ENCODE measurements around the gene MARCHF6. TPM values are rescaled to one million over a fixed set of nuclear protein-coding genes. Genes with fewer than 3 reads are reported as not detected.
A peak's percentile ranks its signal among the peaks of the same experiment; 100 is the strongest.

MARCHF6 gene
- total and polyA plus RNA-seq, 9 of the 15 experiments (the other 6 are each of a cell fraction or from before 2014, with no cell fraction given): 74.1 to 456 (median 116) TPM

DNA sequence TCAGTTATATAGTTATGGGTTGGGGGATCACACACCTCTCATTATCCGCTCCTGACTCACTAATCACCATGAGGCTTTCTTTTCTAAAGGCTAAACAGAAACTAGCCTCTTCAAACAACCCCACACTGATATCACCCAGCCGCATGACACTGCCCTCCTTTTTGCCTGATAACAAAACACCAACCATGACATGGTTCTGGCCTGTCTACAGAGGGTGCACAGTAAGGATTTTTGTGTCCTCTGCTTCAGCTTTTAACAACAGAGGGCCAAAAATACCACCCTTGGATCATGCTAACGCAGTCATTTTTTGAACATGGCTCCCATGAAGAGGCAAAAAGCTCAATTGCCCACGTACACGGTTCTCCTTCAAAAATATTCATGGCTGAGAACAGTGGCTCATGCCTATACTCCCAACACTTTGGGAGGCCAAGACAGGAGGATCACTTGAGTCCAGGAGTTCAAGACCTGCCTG, 49.8 kb upstream of the MARCHF6 start (continued):
- TF ChIP-seq YBX1 (IDR thresholded peaks at IDR 0.05) (no peak), TRIM28 (IDR thresholded peaks at IDR 0.05) (peak; percentile 79), BRD4 (IDR thresholded peaks at IDR 0.05) (peak; percentile 38; the same call in 1 of the 2 replicates), C11orf30 (IDR thresholded peaks at IDR 0.05; ENCODE audit: low read depth) (peak; percentile 64; the same call in 1 of the 2 replicates), HMG20B (CRISPR knock-in tag; IDR thresholded peaks at IDR 0.05) (no peak), FIP1L1 (IDR thresholded peaks at IDR 0.05; ENCODE audit: low read depth, low read length, poor library complexity, severe bottlenecking) (no peak), CC2D1A (IDR thresholded peaks at IDR 0.05) (no peak; the same call in 1 of the 2 replicates), DMBX1 (CRISPR knock-in tag; IDR thresholded peaks at IDR 0.05; ENCODE audit: borderline replicate concordance) (peak; percentile 98), HDAC1 (IDR thresholded peaks at IDR 0.05) (peak; percentile 46 to 82; a peak in 2 of 4 replicates), CBFA2T3 (IDR thresholded peaks at IDR 0.05) (peak; percentile 85), NELFE (IDR thresholded peaks at IDR 0.05; ENCODE audit: insufficient read depth, insufficient read length) (no peak), U2AF2 (optimal IDR thresholded peaks at IDR 0.05; ENCODE audit: low read depth, low read length) (no peak), NFATC3 (IDR thresholded peaks at IDR 0.05) (peak; percentile 10; the same call in 1 of the 2 replicates), MAFK (IDR thresholded peaks at IDR 0.05; ENCODE audit: low read length) (peak; percentile 54), E2F4 (CRISPR knock-in tag; IDR thresholded peaks at IDR 0.05; ENCODE audit: low read depth) (no peak), ZNF347 (CRISPR knock-in tag; IDR thresholded peaks at IDR 0.05; ENCODE audit: low read depth) (0 out of 2 replicates have a peak, but pooled peaks have one; percentile 22), ZNF785 (CRISPR knock-in tag; IDR thresholded peaks at IDR 0.05) (peak; percentile 74; the same call in 1 of the 2 replicates), POLR3G (IDR thresholded peaks at IDR 0.05; ENCODE audit: extremely low read depth, insufficient read length, insufficient replicate concordance) (no peak), MED1 (CRISPR knock-in tag; IDR thresholded peaks at IDR 0.05; ENCODE audit: borderline replicate concordance) (no peak), ETV6 (IDR thresholded peaks at IDR 0.05; ENCODE audit: borderline replicate concordance in 1 of 2, low read depth in 2 of 2, low read length in 1 of 2) (no peak), ETV6 (CRISPR knock-in tag; IDR thresholded peaks at IDR 0.05; ENCODE audit: borderline replicate concordance) (no peak), TBP (optimal IDR thresholded peaks at IDR 0.05; ENCODE audit: low read depth, low read length) (no peak), MAZ (CRISPR knock-in tag; conservative IDR thresholded peaks at IDR 0.05 in 1 of 2, IDR thresholded peaks at IDR 0.05 in 1 of 2) (peak; percentile 70 to 89), CREM (IDR thresholded peaks at IDR 0.05; ENCODE audit: low read depth) (peak; percentile 71)
- TF ChIP-seq, protein P1, sequence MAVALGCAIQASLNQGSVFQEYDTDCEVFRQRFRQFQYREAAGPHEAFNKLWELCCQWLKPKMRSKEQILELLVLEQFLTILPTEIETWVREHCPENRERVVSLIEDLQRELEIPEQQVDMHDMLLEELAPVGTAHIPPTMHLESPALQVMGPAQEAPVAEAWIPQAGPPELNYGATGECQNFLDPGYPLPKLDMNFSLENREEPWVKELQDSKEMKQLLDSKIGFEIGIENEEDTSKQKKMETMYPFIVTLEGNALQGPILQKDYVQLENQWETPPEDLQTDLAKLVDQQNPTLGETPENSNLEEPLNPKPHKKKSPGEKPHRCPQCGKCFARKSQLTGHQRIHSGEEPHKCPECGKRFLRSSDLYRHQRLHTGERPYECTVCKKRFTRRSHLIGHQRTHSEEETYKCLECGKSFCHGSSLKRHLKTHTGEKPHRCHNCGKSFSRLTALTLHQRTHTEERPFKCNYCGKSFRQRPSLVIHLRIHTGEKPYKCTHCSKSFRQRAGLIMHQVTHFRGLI (CRISPR knock-in tag; IDR thresholded peaks at IDR 0.05): peak; percentile 91
- TF ChIP-seq, protein P2, sequence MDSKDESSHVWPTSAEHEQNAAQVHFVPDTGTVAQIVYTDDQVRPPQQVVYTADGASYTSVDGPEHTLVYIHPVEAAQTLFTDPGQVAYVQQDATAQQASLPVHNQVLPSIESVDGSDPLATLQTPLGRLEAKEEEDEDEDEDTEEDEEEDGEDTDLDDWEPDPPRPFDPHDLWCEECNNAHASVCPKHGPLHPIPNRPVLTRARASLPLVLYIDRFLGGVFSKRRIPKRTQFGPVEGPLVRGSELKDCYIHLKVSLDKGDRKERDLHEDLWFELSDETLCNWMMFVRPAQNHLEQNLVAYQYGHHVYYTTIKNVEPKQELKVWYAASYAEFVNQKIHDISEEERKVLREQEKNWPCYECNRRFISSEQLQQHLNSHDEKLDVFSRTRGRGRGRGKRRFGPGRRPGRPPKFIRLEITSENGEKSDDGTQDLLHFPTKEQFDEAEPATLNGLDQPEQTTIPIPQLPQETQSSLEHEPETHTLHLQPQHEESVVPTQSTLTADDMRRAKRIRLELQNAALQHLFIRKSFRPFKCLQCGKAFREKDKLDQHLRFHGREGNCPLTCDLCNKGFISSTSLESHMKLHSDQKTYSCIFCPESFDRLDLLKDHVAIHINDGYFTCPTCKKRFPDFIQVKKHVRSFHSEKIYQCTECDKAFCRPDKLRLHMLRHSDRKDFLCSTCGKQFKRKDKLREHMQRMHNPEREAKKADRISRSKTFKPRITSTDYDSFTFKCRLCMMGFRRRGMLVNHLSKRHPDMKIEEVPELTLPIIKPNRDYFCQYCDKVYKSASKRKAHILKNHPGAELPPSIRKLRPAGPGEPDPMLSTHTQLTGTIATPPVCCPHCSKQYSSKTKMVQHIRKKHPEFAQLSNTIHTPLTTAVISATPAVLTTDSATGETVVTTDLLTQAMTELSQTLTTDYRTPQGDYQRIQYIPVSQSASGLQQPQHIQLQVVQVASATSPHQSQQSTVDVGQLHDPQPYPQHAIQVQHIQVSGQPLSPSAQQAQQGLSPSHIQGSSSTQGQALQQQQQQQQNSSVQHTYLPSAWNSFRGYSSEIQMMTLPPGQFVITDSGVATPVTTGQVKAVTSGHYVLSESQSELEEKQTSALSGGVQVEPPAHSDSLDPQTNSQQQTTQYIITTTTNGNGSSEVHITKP (IDR thresholded peaks at IDR 0.05; ENCODE audit: partially characterized antibody): peak; percentile 53
